Loucy (cell line): ENCODE measurements around the gene NTN1.
"Not testable (repeated sequence)": the region's sequence is repeated elsewhere in the genome, so short reads cannot be mapped to it uniquely, and the experiment has no call there.

ENCODE experiments used
- EZH2phosphoT487 ChIP-seq: fragments of 200-600 bp; IDR thresholded peaks from 2 replicates; pipeline ENCODE4 v1.6.1; 2018; ENCODE audit warnings: antibody characterized with exemption, mild to moderate bottlenecking, moderate library complexity, borderline replicate concordance
- TF ChIP-seq, protein P1 (sequence below): fragments of 200-600 bp; sonication (generic); conservative IDR thresholded peaks from 2 replicates; pipeline ENCODE4 v1.5.1; 2014; ENCODE audit warnings: mild to moderate bottlenecking, antibody characterized with exemption, low read length

DNA sequence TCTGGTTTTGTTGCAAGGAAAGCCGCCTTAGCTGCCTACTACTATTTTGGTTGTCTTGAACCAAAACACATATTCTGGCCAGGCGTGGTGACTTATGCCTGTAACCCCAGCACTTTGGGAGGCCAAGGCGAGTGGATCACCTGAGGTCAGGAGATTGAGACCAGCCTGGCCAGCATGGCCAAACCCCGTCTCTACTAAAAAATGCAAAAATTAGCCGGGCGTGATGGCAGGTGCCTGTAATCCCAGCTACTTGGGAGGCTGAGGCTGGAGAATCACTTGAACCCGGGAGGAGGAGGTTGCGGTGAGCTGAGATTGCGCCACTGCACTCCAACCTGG, 236.3 kb downstream of the NTN1 start:
- TF ChIP-seq, protein P1, sequence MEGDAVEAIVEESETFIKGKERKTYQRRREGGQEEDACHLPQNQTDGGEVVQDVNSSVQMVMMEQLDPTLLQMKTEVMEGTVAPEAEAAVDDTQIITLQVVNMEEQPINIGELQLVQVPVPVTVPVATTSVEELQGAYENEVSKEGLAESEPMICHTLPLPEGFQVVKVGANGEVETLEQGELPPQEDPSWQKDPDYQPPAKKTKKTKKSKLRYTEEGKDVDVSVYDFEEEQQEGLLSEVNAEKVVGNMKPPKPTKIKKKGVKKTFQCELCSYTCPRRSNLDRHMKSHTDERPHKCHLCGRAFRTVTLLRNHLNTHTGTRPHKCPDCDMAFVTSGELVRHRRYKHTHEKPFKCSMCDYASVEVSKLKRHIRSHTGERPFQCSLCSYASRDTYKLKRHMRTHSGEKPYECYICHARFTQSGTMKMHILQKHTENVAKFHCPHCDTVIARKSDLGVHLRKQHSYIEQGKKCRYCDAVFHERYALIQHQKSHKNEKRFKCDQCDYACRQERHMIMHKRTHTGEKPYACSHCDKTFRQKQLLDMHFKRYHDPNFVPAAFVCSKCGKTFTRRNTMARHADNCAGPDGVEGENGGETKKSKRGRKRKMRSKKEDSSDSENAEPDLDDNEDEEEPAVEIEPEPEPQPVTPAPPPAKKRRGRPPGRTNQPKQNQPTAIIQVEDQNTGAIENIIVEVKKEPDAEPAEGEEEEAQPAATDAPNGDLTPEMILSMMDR = not testable (repeated sequence)
- TF ChIP-seq EZH2phosphoT487 = not testable (repeated sequence)
